Activated CD4-positive, alpha-beta T cell treated with anti-CD3 and anti-CD28 coated beads, Interleukin-10, Interleukin-2, amounts not matched to agents 100 ng/mL and 50 ng/mL, durations not matched to agents 16 hours and 8 hours (primary cell): ENCODE results near the gene AARSD1.
"Not testable (repeated sequence)": the region's sequence is repeated elsewhere in the genome, so short reads cannot be mapped to it uniquely, and the experiment has no call there.

ENCODE experiments used
- DNase-seq: peaks from one replicate; pipeline ENCODE4 v3.0.0-alpha.2; 2020

Gene AARSD1

GRCh38 chr17:42920106-42920900, 44.0 kb downstream of the AARSD1 start:
- no peak for DNase-seq

- not testable (repeated sequence) for DNase-seq
Observed at GRCh38 chr17:42919522-42920077, 44.7 kb downstream of the AARSD1 start.

DNA sequence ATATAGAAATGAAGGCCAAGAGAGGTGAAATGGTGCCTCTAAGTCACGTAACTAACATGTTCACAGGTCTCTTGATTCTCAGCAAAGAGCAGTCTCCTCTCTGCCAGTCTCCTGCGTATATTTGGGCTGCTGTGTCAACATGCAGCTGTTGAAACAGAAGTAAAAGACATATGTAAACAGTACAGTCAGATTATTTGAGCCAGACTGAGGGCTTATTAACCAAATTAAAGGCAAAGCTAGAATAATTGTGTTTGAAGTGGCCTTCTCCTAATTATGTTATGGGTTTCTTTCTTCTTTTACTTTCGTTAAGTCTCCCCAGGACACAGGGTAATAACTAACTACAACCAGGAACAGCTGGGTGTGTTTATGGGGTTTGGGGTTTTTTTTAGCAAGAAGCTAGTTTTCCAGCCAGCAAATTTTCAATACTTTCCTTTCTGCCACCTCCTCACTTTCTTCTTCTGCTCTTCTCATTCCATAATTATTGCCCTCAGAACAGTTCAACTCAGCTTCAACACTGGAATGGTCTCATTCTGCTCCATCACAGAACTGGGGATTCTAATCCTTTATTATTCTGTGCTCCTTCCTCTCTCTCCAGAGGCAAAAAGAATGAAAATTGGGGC, 45.2 kb downstream of the AARSD1 start:
- no peak for DNase-seq

DNA sequence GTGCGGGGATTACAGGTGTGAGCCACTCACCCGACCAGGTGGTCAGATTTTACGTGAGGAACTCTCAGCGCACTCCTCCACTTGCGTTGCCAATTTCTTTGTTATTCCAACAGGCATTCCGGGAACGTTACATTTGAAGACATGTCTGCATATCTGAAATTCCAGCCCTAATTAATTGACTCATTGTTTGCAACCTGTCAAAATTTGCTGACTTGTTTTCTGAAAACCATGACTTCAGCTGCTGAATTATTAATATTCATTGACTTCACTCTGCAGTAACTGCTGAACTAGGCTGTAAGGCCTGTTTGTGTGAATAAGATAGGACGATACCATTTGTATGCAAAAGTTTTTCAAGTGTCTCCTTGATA, 47.0 kb downstream of the AARSD1 start:
- DNase-seq, result no peak

DNA sequence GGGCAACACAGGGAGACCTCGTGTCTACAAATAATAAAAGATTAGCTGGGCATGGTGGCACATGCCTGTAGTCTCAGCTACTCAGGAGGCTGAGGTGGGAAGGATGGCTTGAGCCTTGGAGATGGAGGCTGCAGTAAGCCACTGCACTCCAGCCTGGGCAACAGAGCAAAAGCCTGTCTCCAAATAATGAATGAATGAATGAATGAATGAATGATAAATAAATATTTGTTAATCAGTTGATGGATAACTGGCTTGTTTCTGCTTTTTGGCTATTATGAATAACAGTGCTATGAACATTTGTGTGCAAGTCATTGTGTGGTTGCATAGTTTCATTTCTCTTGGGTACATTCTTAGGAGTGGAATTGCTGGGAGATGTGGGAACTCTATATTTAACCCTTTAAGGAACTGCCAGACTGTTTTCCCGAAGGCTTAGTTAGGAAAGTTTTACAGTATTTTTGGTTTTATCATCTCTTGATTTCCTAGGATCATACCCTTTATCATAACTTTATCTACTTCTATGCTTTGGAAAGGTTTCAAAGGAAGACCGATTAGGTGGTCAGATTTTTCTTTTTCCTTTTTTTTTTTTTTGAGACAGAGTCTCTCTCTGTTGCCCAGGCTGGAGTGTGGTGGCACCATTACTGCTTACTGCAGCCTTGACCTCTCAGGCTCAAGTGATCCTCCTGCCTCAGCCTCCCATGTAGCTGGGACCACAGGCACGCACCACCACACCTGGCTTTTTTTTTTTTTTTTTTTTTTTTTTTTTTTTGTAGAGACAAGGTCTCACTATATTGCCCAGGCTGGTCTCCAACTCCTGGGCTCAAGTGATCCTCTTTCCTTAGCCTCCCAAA, 47.6 kb downstream of the AARSD1 start:
- DNase-seq, result not testable (repeated sequence)

DNA sequence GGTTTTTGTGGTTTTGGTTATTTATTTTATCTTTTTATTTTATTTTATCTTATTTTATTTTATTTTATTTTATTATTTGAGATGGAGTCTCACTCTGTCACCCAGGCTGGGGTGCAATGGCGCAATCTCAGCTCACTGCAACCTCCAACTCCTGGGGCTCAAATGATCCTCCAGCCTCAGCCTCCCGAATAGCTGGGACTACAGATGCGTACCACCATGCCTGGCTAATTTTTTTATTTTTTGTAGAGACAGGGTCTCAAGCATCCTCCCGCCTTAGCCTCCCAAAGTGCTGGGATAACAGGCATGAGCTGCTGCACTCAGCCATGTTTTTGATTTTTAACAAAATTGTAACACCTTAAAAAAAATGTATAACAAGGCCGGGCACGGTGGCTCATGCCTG, 49.0 kb downstream of the AARSD1 start:
- not testable (repeated sequence) for DNase-seq

GRCh38 chr17:42913981-42914617, 50.2 kb downstream of the AARSD1 start:
- DNase-seq, result no peak

- DNase-seq, result no peak
Observed at GRCh38 chr17:42913522-42913921, 50.7 kb downstream of the AARSD1 start.

- no peak for DNase-seq
Observed at GRCh38 chr17:42908872-42909700, 55.2 kb downstream of the AARSD1 start.

DNA sequence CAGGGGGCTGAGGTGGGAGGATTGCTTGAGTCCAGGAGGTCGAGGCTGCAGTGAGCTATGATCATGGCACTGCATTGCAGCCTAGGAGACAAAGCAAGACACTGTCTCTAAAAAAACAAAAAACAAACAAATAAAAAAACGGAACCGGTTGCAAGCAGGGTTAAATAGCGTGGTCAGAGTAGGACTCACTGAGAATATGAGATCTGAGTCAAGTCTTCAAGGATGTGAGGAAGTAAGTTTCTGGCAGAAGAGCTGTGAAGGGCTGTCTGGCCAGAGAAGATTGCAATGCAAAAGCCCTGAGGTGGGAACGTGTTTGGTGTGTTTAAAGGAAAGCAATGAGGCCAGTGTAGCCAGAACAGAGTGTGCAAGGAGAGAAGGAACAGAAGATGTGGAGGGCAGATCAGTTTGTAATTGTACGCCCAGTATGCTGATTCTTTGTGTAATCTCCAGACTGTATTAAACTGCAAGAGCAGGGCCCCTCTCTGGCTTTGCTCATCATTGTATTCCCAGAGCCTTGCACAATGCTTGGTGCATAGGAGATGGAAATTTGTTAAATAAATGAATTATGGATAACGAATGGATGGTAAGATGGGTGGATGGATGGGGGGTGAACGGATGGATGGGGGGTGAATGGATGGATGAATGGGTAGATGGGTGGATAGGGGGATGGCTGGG, 57.3 kb downstream of the AARSD1 start:
- DNase-seq, result no peak

- DNase-seq, result no peak
Observed at GRCh38 chr17:42904110-42904469, 60.2 kb downstream of the AARSD1 start.

DNA sequence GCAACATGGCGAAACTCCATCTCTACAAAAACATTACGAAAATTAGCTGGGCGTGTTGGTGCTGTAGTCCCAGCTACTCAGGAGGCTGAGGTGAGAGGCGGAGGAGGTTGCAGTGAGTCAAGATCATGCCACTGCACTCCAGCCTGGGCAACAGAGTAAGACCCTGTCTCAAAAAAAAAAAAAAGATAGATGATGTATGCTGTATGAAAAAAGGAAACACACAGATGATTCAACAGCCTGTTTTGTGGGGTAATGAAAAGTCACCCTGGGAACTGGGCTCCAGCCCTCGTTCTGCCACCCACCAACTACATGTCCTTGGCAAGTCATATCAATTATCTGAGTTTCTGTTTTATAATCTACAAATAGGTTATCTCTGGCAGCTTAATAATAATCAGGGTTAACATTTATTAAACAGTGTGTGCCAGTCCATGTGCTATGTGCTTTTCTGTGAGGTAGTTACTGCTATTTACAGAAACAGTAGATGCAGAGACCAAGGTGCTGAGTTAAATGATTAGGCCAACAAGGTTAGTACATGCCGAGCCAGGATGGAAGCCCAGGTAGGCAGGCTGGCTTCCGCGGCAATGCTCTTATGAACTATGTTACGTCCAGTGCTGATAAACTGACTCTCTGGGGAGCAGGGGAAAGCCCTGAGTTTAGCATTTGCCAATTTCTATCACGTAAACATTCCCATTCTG, 62.6 kb downstream of the AARSD1 start:
- DNase-seq, result no peak
